HepG2 (cell line): ENCODE results near the gene CCDC9B. TPM values are rescaled to one million over a fixed set of nuclear protein-coding genes. Genes with fewer than 3 reads are reported as not detected.

Experiments
- ATAC-seq: fragments of 200-7000 bp; cut with Tn5 transposase; 3 replicates; pipeline ENCODE4 v1.9.1; 2020; ENCODE audit warnings: mild to moderate bottlenecking, moderate library complexity
- BruUV-seq: library from RNA; stranded (reverse); fragments of 400-500 nt; replicated peaks from 2 replicates; lab custom pipeline; 2021; lab: Mats Ljungman, UMichigan
- CTCF ChIA-PET: fragments of 300-600 bp; formaldehyde crosslinking; extraction: SDS; loops from one replicate; lab custom pipeline; 2021; ENCODE audit warnings: low total read pairs, inconsistent platforms, low intra/inter-chr PET ratio; lab: Yijun Ruan, JAX
- POLR2A ChIA-PET: fragments of 350-600 bp; sonication (Branson Sonifier 250); formaldehyde crosslinking; loops from one replicate; lab custom pipeline; 2020; ENCODE audit warnings: antibody characterized with exemption, inconsistent platforms; lab: Yijun Ruan, JAX
- DNase-seq: peaks from one replicate; pipeline ENCODE4 v3.0.0-alpha.2; 2015; ENCODE audit warnings: low spot score
- FAIRE-seq: peaks from 3 replicates; lab custom pipeline; 2011; peaks lifted over from hg19 to GRCh38; lab: Jason Lieb, UNC
- H2AFZ ChIP-seq: one replicate; pipeline ENCODE4 v1.6.1; 2011; ENCODE audit warnings: low read length, inconsistent platforms
- H3K27ac ChIP-seq: fragments of 300-600 bp; 3 replicates; pipeline ENCODE4 v1.8.0; 2011; ENCODE audit warnings: mixed run types, mild to moderate bottlenecking, mixed read lengths, low read length, inconsistent platforms; ENCODE audit not compliant: insufficient read depth; ENCODE audit errors: extremely low read length
- H3K27me3 ChIP-seq, 2 experiments: fragments of 200-600 bp in 1 of 2; 2 replicates in 1 of 2; 3 replicates in 1 of 2; pipeline versions ENCODE4 v1.6.0 to v1.8.0; 2011; ENCODE audit warnings: low read length in 2 of 2, mild to moderate bottlenecking in 2 of 2, moderate library complexity in 2 of 2, inconsistent platforms in 1 of 2; ENCODE audit not compliant: insufficient read depth in 2 of 2, control insufficient read depth in 1 of 2
- H3K36me3 ChIP-seq, 2 experiments: fragments of 200-600 bp in 1 of 2; replicated peaks in 1 of 2; 2 replicates in 1 of 2; 3 replicates in 1 of 2; pipeline versions ENCODE4 v1.5.1 to v1.8.0; 2011; ENCODE audit warnings: low read length in 2 of 2, inconsistent platforms in 1 of 2; ENCODE audit not compliant: insufficient read depth in 2 of 2, control insufficient read depth in 1 of 2
- H3K4me1 ChIP-seq: 2 replicates; pipeline ENCODE4 v1.5.1; 2012; ENCODE audit warnings: low read length, inconsistent platforms; ENCODE audit not compliant: insufficient read depth
- H3K4me2 ChIP-seq: 2 replicates; pipeline ENCODE4 v1.6.0; 2011; ENCODE audit warnings: low read depth, low read length, inconsistent platforms
- H3K4me3 ChIP-seq, 3 experiments: fragments of 200-600 bp in 1 of 3; sonication (generic), shearing (Covaris generic) in 1 of 3; replicated peaks in 1 of 3; 2 replicates each; pipeline ENCODE4 v1.5.1; 2011 to 2016; ENCODE audit warnings: low read length in 3 of 3, inconsistent platforms in 2 of 3, low read depth in 2 of 3, mild to moderate bottlenecking in 2 of 3, control low read depth in 1 of 3, mixed read lengths in 1 of 3; ENCODE audit not compliant: insufficient read depth in 1 of 3
- H3K79me2 ChIP-seq: one replicate; pipeline ENCODE4 v1.6.1; 2011; ENCODE audit warnings: low read length, inconsistent platforms; ENCODE audit not compliant: insufficient read depth
- H3K9ac ChIP-seq: 2 replicates; pipeline ENCODE4 v1.6.0; 2011; ENCODE audit warnings: mild to moderate bottlenecking, low read depth, low read length, inconsistent platforms; ENCODE audit not compliant: insufficient read depth
- H3K9me3 ChIP-seq: 2 replicates; pipeline ENCODE4 v1.5.1; 2012; ENCODE audit warnings: mild to moderate bottlenecking, low read length
- H4K20me1 ChIP-seq: 2 replicates; pipeline ENCODE4 v1.6.0; 2011; ENCODE audit warnings: inconsistent platforms, mild to moderate bottlenecking, low read length, moderate library complexity; ENCODE audit not compliant: insufficient read depth
- HNRNPL ChIP-seq: fragments of 200-400 bp; formaldehyde crosslinking; IDR thresholded peaks from 2 replicates; pipeline ENCODE4 v1.6.1; 2017; ENCODE audit warnings: mild to moderate bottlenecking, low read depth, low read length
- MTA3 ChIP-seq: sonication (generic); formaldehyde crosslinking; IDR thresholded peaks from 2 replicates; pipeline ENCODE4 v1.4.0; 2020; ENCODE audit warnings: missing genetic modification reagents
- U2AF1 ChIP-seq: fragments of 200-400 bp; formaldehyde crosslinking; optimal IDR thresholded peaks from 2 replicates; pipeline ENCODE3; 2017; ENCODE audit warnings: mild to moderate bottlenecking, low read depth, low read length
- ZNF281 ChIP-seq: sonication (generic); formaldehyde crosslinking; IDR thresholded peaks from 2 replicates; pipeline ENCODE4 v1.4.0; 2020; ENCODE audit warnings: missing genetic modification reagents, borderline replicate concordance
- WGBS: methylation state at CpG from one replicate; pipeline ENCODE4 v1.1.6; 2017; ENCODE audit warnings: low lambda C conversion rate; 5-methylcytosine and 5-hydroxymethylcytosine counted together
- in situ Hi-C: cut with HindIII; loops from 2 replicates; pipeline ENCODE4 v1.10.0; 2017; ENCODE audit warnings: low pct_unique_long_range_greater_than_20kb; ENCODE audit not compliant: extremely low pct_ligation_motif_present
- intact Hi-C: fragments of 100-400 bp; cut with micrococcal nuclease; formaldehyde crosslinking; loops from one replicate; pipeline ENCODE4 v1.10.0; 2022; ENCODE audit not compliant: unreplicated experiment
- polyA plus RNA-seq, 8 experiments: library from polyadenylated mRNA; depleted of rRNA in 3 of 8; stranded (reverse) in 7 of 8; unstranded in 1 of 8; fragments of >200 nt; fragmentation: Illumina TruSeq in 4 of 8; extraction: Trizol in 4 of 8; gene quantifications; 2 replicates each; pipeline versions ENCODE4 v1.2.1 to v1.2.3, GENCODE V29; 2011 to 2016; ENCODE audit warnings: low read depth in 4 of 8, missing spikeins in 1 of 8, mixed read lengths in 1 of 8; ENCODE audit not compliant: insufficient read depth in 1 of 8
- total RNA-seq, 5 experiments: library from RNA; depleted of rRNA; stranded (reverse); fragments of >200 nt; fragmentation: Illumina TruSeq; extraction: Trizol; gene quantifications; 2 replicates each; pipeline ENCODE4 v1.2.3, GENCODE V29; 2016; ENCODE audit warnings: low read depth in 1 of 5

Gene CCDC9B
- total and polyA plus RNA-seq, 2 of the 13 experiments (the other 11 are each of a cell fraction or from before 2014, with no cell fraction given): 0.98 to 1.6 TPM

- H3K4me3 ChIP-seq: no peak overlapping the region
- no peak overlapping the region for H3K4me2 ChIP-seq
- ChIA-PET CTCF (no interaction called here), POLR2A (no interaction called here)
- no peaks in the 10 kb centered on the region for H3K79me2 ChIP-seq
- no peaks in the 10 kb centered on the region for H3K9me3 ChIP-seq
- WGBS: 35% methylated on average over 3 of the region's 4 CpGs
- no peak for ATAC-seq
- FAIRE-seq: no peak
- H3K27me3 ChIP-seq: peaks cover 8 to 64% of the 10 kb centered on the region in 2 experiments
- H3K9ac ChIP-seq: no peak overlapping the region
- no peaks in the 10 kb centered on the region for H4K20me1 ChIP-seq
- in situ Hi-C loops (no loop called here), intact Hi-C loops (no loop called here)
- no peak for TF ChIP-seq MTA3 (CRISPR knock-in tag)
- no peak for TF ChIP-seq ZNF281
- TF ChIP-seq HNRNPL: no peak
- no peak for TF ChIP-seq U2AF1
- no peaks in the 10 kb centered on the region for H3K36me3 ChIP-seq
- DNase-seq: no peak
- H3K27ac ChIP-seq: no peak overlapping the region
- H3K4me1 ChIP-seq: peaks cover 9% of the 10 kb centered on the region
- no TSS peak for BruUV-seq
- no peak overlapping the region for H2AFZ ChIP-seq
Measured at GRCh38 chr15:40360015-40360414, 19.3 kb upstream of the CCDC9B start.
